ENCODE results near the gene IL22RA2.

DNA sequence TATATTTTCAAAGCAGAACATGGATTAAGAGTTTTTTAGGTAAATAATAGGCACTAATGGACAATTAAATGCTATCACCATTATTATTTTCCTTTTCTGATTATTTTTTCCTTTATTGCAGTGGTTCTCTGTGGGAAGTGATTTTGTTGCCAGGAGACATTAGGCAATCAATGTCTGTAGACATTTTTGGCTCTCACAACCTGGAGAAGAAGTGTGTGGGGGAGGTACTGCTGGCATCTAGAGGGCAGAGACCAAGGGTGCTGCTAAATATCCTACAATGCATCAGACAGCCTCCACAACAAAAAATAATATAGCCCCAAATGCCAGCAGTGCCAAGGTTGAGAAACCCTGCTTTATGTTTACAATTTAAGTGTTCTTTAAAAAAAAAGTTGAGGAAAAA is 37.5 kb upstream of the IL22RA2 start:
- TF ChIP-seq, protein P1, sequence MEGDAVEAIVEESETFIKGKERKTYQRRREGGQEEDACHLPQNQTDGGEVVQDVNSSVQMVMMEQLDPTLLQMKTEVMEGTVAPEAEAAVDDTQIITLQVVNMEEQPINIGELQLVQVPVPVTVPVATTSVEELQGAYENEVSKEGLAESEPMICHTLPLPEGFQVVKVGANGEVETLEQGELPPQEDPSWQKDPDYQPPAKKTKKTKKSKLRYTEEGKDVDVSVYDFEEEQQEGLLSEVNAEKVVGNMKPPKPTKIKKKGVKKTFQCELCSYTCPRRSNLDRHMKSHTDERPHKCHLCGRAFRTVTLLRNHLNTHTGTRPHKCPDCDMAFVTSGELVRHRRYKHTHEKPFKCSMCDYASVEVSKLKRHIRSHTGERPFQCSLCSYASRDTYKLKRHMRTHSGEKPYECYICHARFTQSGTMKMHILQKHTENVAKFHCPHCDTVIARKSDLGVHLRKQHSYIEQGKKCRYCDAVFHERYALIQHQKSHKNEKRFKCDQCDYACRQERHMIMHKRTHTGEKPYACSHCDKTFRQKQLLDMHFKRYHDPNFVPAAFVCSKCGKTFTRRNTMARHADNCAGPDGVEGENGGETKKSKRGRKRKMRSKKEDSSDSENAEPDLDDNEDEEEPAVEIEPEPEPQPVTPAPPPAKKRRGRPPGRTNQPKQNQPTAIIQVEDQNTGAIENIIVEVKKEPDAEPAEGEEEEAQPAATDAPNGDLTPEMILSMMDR (IDR thresholded peaks at IDR 0.05): no peak
- TF ChIP-seq FOXK1 (CRISPR knock-in tag; IDR thresholded peaks at IDR 0.05): no peak

All from WTC11 (cell line).